Testis (tissue), 3 donors: ENCODE data around the gene DNAH17. TPM values are rescaled to one million over a fixed set of nuclear protein-coding genes. Genes with fewer than 3 reads are reported as not detected.

Source experiments
- DNase-seq: peaks from one replicate; pipeline ENCODE4 v3.0.0-alpha.2; 2019
- H3K27ac ChIP-seq, 2 donors: fragments of 200-600 bp; sonication (generic); one replicate each; pipeline ENCODE4 v1.5.1; 2019
- H3K27me3 ChIP-seq: fragments of 200-600 bp; sonication (generic); one replicate; pipeline ENCODE4 v1.5.1; 2019
- H3K36me3 ChIP-seq: fragments of 200-600 bp; sonication (generic); one replicate; pipeline ENCODE4 v1.5.1; 2017; ENCODE audit warnings: low read depth; ENCODE audit errors: missing control alignments
- H3K4me1 ChIP-seq: fragments of 200-600 bp; sonication (generic); one replicate; pipeline ENCODE4 v1.5.1; 2019
- H3K4me3 ChIP-seq, 2 donors: fragments of 200-600 bp; sonication (generic); one replicate each; pipeline ENCODE4 v1.5.1; 2017 to 2019
- H3K9me3 ChIP-seq: fragments of 200-600 bp; sonication (generic); one replicate; pipeline ENCODE4 v1.5.1; 2017
- CTCF ChIP-seq, 3 experiments: fragments of 450-650 bp in 2 of 3; fragments of 200-600 bp in 1 of 3; sonication (generic) in 1 of 3; IDR thresholded peaks; one replicate each; pipeline ENCODE4 v1.5.1; 2016 to 2019; ENCODE audit warnings: antibody characterized with exemption in 3 of 3, mild to moderate bottlenecking in 2 of 3, moderate library complexity in 1 of 3
- POLR2A ChIP-seq: fragments of 450-650 bp; IDR thresholded peaks from one replicate; pipeline ENCODE4 v1.6.1; 2017; ENCODE audit warnings: antibody characterized with exemption, mild to moderate bottlenecking, moderate library complexity
- WGBS, 2 donors: methylation state at CpG; one replicate each; pipeline ENCODE4 v1.1.5; 2018; 5-methylcytosine and 5-hydroxymethylcytosine counted together
- intact Hi-C: fragments of 100-400 bp; cut with DNase I; formaldehyde crosslinking; loops from one replicate; pipeline ENCODE4 v1.15.1; 2023; ENCODE audit warnings: low total_unique reads
- polyA plus RNA-seq: library from polyadenylated mRNA; stranded (reverse); fragments of 350-450 nt; fragmentation: Illumina TruSeq; extraction: RNeasy Lipid Tissue Mini Kit (QIAGEN cat#74804); gene quantifications from one replicate; pipeline ENCODE4 v1.2.3, GENCODE V29; 2014; ENCODE audit warnings: low read depth, low replicate concordance; ENCODE audit not compliant: insufficient read depth
- total RNA-seq, 2 donors: library from RNA; depleted of rRNA; stranded (reverse); fragments of >200 nt; gene quantifications; one replicate each; pipeline ENCODE4 v1.2.3, GENCODE V29; 2016

DNAH17 gene
- total and polyA plus RNA-seq, 3 donors from 2014 or later: 38.5 to 93.1 (median 57.6) TPM

GRCh38 chr17:78488156-78488555 lies 89.0 kb downstream of the DNAH17 start:
- no peaks in the 10 kb centered on the region for H3K36me3 ChIP-seq
- no peaks in the 10 kb centered on the region for H3K9me3 ChIP-seq
- intact Hi-C loops: no loop called here
- no peak for TF ChIP-seq POLR2A
- no peak for TF ChIP-seq CTCF (IDR thresholded peaks at IDR 0.05)
- no peak overlapping the region for H3K4me3 ChIP-seq
- H3K27ac ChIP-seq: no peak overlapping the region
- H3K27me3 ChIP-seq: no peaks in the 10 kb centered on the region
- H3K4me1 ChIP-seq: no peaks in the 10 kb centered on the region
- WGBS, 2 donors: 75 to 81% methylated on average over 10 of the region's 10 CpGs
- DNase-seq: no peak

DNA sequence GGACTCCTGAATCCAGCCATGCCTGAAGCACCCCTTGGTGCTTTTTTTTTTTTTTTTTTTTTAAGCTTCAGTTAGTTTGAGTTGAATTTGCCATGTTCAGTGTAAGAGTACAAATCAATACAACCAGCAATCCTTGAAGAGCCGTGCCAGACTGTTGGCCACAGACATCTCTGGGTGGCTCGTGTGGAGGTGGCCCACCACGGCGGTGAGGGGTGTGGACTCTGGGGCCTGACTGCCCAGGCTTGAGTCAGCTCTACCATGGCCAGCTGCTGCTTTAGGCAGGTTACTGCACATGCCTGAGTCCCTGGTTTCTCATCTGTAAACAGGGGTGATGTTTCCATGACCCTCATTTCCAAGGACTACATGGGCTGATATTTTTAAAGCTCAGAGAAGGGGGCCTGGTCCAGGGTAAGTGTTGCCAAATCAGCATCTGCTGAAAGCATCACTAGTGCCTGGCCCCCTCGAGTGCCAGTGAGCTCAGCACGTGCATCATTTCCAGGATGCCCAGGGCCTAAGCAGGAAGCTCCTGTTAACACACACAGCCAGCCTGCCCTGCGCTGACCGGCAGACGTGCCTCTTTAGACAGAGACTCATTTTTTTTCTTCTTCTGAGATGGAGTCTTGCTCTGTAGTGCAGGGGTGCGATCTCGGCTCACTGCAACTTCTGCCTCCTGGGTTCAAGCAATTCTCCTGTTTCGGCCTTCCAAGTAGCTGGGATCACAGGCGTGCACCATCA lies 90.1 kb downstream of the DNAH17 start:
- Histone ChIP-seq H3K4me1 (no peaks in the 10 kb centered on the region), H3K4me3 (no peak overlapping the region), H3K9me3 (no peaks in the 10 kb centered on the region), H3K27ac (no peak overlapping the region), H3K27me3 (no peaks in the 10 kb centered on the region), H3K36me3 (no peaks in the 10 kb centered on the region)
- no peak for DNase-seq
- WGBS, 2 donors: 76 to 84% methylated on average over 12 to 13 of the region's 13 CpGs
- TF ChIP-seq POLR2A (no peak), CTCF (IDR thresholded peaks at IDR 0.05) (no peak)
- intact Hi-C loops: no loop called here

- intact Hi-C loops: no loop called here
- Histone ChIP-seq H3K4me1 (no peaks in the 10 kb centered on the region), H3K27me3 (no peaks in the 10 kb centered on the region), H3K36me3 (no peaks in the 10 kb centered on the region), H3K4me3 (no peak overlapping the region), H3K9me3 (no peaks in the 10 kb centered on the region), H3K27ac (no peak overlapping the region)
- DNase-seq: no peak
- TF ChIP-seq CTCF (IDR thresholded peaks at IDR 0.05): no peak
- no peak for TF ChIP-seq POLR2A
- WGBS, 2 donors: 95 to 98% methylated on average over 12 to 24 of the region's 24 CpGs
These were observed 90.9 kb downstream of the DNAH17 start for GRCh38 chr17:78486228-78486802.

GRCh38 chr17:78485290-78486168 lies 91.7 kb downstream of the DNAH17 start:
- no peaks in the 10 kb centered on the region for H3K4me1 ChIP-seq
- H3K27ac ChIP-seq: no peak overlapping the region
- no peaks in the 10 kb centered on the region for H3K9me3 ChIP-seq
- no peak for DNase-seq
- H3K4me3 ChIP-seq: no peak overlapping the region
- WGBS, 2 donors: 80 to 83% methylated on average over 24 to 32 of the region's 32 CpGs
- intact Hi-C loops: no loop called here
- H3K27me3 ChIP-seq: no peaks in the 10 kb centered on the region
- TF ChIP-seq POLR2A (no peak), CTCF (IDR thresholded peaks at IDR 0.05) (no peak)
- H3K36me3 ChIP-seq: no peaks in the 10 kb centered on the region
